Ascending aorta (tissue), 2 donors: ENCODE measurements around the gene MORN3. TPM values are rescaled to one million over a fixed set of nuclear protein-coding genes. Genes with fewer than 3 reads are reported as not detected.
"Not testable (repeated sequence)": the region's sequence is repeated elsewhere in the genome, so short reads cannot be mapped to it uniquely, and the experiment has no call there.

ENCODE experiments used
- DNase-seq, 2 donors: peaks; one replicate each; pipeline ENCODE4 v3.0.0-alpha.2; 2019; ENCODE audit warnings: low spot score in 2 of 2
- H3K27ac ChIP-seq, 2 donors: fragments of 200-600 bp; sonication (generic); one replicate each; pipeline ENCODE4 v1.5.1; 2016 to 2017; ENCODE audit warnings: mild to moderate bottlenecking in 1 of 2
- H3K27me3 ChIP-seq: fragments of 200-600 bp; sonication (generic); one replicate; pipeline ENCODE4 v1.5.1; 2017
- H3K36me3 ChIP-seq, 2 donors: fragments of 200-600 bp; sonication (generic); one replicate each; pipeline ENCODE4 v1.5.1; 2016
- H3K4me1 ChIP-seq, 2 donors: fragments of 200-600 bp; sonication (generic); one replicate each; pipeline ENCODE4 v1.5.1; 2016 to 2017; ENCODE audit warnings: mild to moderate bottlenecking in 1 of 2
- H3K4me3 ChIP-seq, 2 donors: fragments of 200-600 bp; sonication (generic); one replicate each; pipeline ENCODE4 v1.5.1; 2016 to 2017; ENCODE audit warnings: mild to moderate bottlenecking in 1 of 2
- H3K9me3 ChIP-seq, 2 donors: fragments of 200-600 bp; sonication (generic); one replicate each; pipeline ENCODE4 v1.5.1; 2016
- CTCF ChIP-seq, 3 experiments: fragments of 200-600 bp in 2 of 3; fragments of 450-650 bp in 1 of 3; sonication (generic) in 2 of 3; IDR thresholded peaks; one replicate each; pipeline ENCODE4 v1.5.1; 2016 to 2019; ENCODE audit warnings: antibody characterized with exemption in 3 of 3, mild to moderate bottlenecking in 1 of 3, moderate library complexity in 1 of 3
- intact Hi-C: fragments of 100-400 bp; cut with DNase I; formaldehyde crosslinking; loops from one replicate; pipeline ENCODE4 v1.15.1; 2023
- total RNA-seq: library from RNA; depleted of rRNA; stranded (reverse); fragments of >200 nt; gene quantifications from one replicate; pipeline ENCODE4 v1.1.0, GENCODE V29; 2016

Gene MORN3
- total RNA-seq = not detected

- H3K9me3 ChIP-seq = no peaks in the 10 kb centered on the region
- no peak within 1 kb of the TSS for H3K4me3 ChIP-seq
- no peaks in the 10 kb centered on the region for H3K27me3 ChIP-seq
- H3K4me1 ChIP-seq = peaks cover 0 to 6% of the 10 kb centered on the region in 2 donors
- no peak for TF ChIP-seq CTCF (IDR thresholded peaks at IDR 0.05)
- no peak within 1 kb of the TSS for H3K27ac ChIP-seq
- DNase-seq = no peak
- intact Hi-C loops = no loop called here
- no peaks in the 10 kb centered on the region for H3K36me3 ChIP-seq
Observed at GRCh38 chr12:121669521-121669900, at the start of gene MORN3. Gene MORN3, minus strand, starts transcription at chr12:121669654. Its CDS starts 171 bp downstream, at chr12:121669483.

- intact Hi-C loops = no loop called here
- Histone ChIP-seq H3K36me3 (no peaks in the 10 kb centered on the region), H3K4me3 (no peak overlapping the region), H3K27me3 (no peaks in the 10 kb centered on the region), H3K9me3 (no peaks in the 10 kb centered on the region), H3K27ac (no peak overlapping the region), H3K4me1 (no peaks in the 10 kb centered on the region)
- no peak for DNase-seq
- TF ChIP-seq CTCF (IDR thresholded peaks at IDR 0.05) = no peak
Observed at GRCh38 chr12:121718653-121719239, 49.3 kb upstream of the MORN3 start.

GRCh38 chr12:121717041-121717699, 47.7 kb upstream of the MORN3 start:
- Histone ChIP-seq H3K9me3 (no peaks in the 10 kb centered on the region), H3K27ac (no peak overlapping the region), H3K4me1 (peaks cover 4 to 8% of the 10 kb centered on the region in 2 donors), H3K27me3 (no peaks in the 10 kb centered on the region), H3K4me3 (no peak overlapping the region), H3K36me3 (no peaks in the 10 kb centered on the region)
- no peak for TF ChIP-seq CTCF (IDR thresholded peaks at IDR 0.05)
- DNase-seq = no peak
- intact Hi-C loops = no loop called here

- peaks cover 6 to 15% of the 10 kb centered on the region in 2 donors for H3K4me1 ChIP-seq
- H3K9me3 ChIP-seq = no peaks in the 10 kb centered on the region
- no peaks in the 10 kb centered on the region for H3K36me3 ChIP-seq
- H3K27ac ChIP-seq = no peak overlapping the region
- intact Hi-C loops = no loop called here
- no peak for TF ChIP-seq CTCF (IDR thresholded peaks at IDR 0.05)
- no peaks in the 10 kb centered on the region for H3K27me3 ChIP-seq
- DNase-seq = no peak
- no peak overlapping the region for H3K4me3 ChIP-seq
Observed at GRCh38 chr12:121715862-121716435, 46.5 kb upstream of the MORN3 start.

- H3K36me3 ChIP-seq, H3K9me3 ChIP-seq, H3K27ac ChIP-seq, H3K27me3 ChIP-seq, DNase-seq, intact Hi-C loops, H3K4me3 ChIP-seq: not testable (repeated sequence)
- H3K4me1 ChIP-seq = peaks cover 6 to 16% of the 10 kb centered on the region in 2 donors
Observed at GRCh38 chr12:121715055-121715454, 45.6 kb upstream of the MORN3 start.

- Histone ChIP-seq H3K4me1 (peaks cover 6 to 16% of the 10 kb centered on the region in 2 donors), H3K27ac (peak overlapping the region in 1 of 2 donors; percentile 68), H3K9me3 (no peaks in the 10 kb centered on the region), H3K36me3 (no peaks in the 10 kb centered on the region), H3K27me3 (no peaks in the 10 kb centered on the region), H3K4me3 (peak overlapping the region; percentile 93 to 99)
- intact Hi-C loops = loop anchor here (2.0 kb wide), 3 partner anchors 27 to 55 kb away; no protein-coding TSS in a partner anchor
- no peak for DNase-seq
- no peak for TF ChIP-seq CTCF (IDR thresholded peaks at IDR 0.05)
Observed at GRCh38 chr12:121713793-121714192, 44.3 kb upstream of the MORN3 start.
